ENCODE data around the gene RASAL1.

RASAL1 gene

DNA sequence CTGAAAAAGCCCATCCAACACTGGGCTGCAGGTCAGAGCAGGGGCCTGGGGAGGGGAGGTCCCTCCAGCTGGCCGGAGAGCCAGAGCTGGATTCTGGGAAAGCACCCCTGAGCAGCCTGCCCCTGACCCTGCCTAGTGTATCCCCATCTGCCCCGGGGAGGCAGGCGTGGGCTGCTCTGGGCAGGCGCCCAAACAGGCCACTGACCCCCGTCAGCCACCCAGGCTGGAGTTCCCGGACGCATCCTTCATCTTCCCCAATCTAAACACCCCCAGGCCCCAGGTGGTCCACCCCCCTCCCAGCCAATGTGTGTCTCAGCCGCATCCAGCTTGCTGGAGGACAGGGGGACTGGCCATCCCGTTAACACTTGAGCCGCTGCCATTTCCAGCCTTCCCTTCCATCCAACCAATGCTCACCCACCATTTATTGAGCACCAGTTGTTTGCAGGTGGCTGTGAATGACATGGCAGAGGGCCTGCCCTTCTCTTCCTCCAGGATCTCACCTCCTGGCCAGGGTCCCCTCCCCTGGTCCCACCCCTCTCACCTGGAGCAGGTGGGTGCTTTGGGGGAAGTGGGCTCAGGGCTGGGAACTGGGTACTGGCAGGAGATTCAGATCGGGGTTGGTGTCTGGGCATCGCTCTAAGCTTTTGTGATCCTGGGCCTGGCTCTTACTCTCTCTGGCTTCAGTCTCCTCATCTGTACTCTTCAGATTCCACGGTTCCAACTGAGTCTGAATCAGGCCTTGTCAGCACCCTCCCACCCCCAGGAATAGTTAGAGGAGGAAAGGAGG is 79.8 kb downstream of the RASAL1 start:
- no peak for DNase-seq

GRCh38 chr12:113054948-113055486 is 80.5 kb downstream of the RASAL1 start:
- DNase-seq, result no peak

DNA sequence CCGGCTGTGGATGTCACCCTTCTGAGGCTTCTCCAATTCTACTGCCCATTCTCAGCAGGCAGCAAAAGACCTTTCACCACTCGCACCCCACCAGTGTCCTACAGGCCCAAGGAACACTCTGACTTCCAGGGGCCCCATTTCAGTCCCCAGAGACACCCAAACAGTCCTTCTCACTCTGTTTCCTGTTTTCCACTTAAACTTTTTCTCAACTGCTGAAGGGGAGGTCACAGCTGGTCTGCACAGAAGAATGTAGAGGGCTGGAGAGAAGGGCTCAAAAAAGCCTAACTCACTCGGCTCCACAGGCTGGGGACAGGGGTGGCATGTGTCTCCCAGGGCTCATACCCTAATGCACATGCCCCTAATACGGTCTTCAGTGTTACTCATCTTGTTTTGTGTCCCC is 83.2 kb downstream of the RASAL1 start:
- no peak for DNase-seq

DNA sequence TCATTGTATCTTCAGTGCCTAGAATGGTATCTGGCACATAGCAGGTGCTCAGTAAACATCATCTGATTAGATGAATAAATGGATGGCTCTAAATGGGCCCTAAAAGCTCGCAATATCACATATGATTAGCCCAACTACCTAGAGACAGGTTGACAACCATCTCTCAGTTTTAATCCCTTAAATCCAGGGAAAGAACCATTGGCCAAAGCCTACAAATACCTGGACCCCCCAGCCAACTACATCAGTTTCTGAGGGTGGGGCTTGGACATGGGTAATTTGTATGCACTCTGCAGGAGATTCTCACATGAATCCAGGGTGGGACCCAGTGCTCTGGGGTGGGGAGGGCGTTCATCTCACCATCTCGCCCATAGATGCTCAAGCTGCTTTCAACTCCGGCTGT is 83.8 kb downstream of the RASAL1 start:
- DNase-seq, result no peak

- no peak for DNase-seq
These were observed 84.8 kb downstream of the RASAL1 start for GRCh38 chr12:113050795-113051194.

DNA sequence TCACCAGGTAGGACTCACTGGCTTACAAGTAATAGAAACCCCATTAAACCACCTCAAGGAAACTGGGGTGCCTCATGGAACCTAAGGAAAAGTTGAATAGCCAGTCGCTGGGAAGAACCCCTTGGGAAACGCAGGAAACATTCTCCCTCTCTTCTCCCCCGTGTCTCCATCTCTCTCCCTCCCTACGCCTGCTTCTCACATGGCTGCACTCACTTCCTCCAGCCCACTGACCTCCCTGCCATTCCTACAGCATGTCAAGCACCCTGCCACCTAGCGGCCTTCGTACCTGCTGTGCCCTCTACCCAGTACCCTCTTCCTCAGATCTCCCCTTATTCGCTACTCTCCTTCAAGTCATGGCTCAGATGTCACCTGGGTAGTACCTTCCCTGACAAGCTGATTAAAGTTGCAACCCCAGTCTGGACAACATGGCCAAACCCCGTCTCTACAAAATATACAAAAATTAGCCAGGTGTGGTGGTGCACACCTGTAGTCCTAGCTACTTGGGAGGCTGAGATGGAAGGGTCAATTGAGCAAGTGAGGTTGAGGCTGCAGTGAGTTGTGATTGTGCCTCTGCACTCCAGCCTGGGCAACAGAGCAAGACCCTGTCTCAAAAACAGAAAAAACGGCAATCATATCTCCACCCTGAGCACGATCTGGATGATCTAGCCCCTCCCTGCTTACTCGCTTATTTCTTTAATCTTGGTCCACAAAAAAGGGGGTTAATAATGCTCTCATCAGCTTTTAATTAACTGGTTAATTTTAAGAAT is 85.4 kb downstream of the RASAL1 start:
- DNase-seq, result no peak

Measured in cerebellar nuclear complex (tissue), 1 donor.